ENCODE data around the gene ARHGAP42. TPM values are rescaled to one million over a fixed set of nuclear protein-coding genes. Genes with fewer than 3 reads are reported as not detected.

Gene ARHGAP42
- total and polyA plus RNA-seq, 2 of the 13 experiments (the other 11 are each of a cell fraction or from before 2014, with no cell fraction given), result 2.5 to 4.3 TPM

- no peak for TF ChIP-seq SMAD9 (CRISPR knock-in tag; IDR thresholded peaks at IDR 0.05)
- no peak for TF ChIP-seq KLF6 (CRISPR knock-in tag; IDR thresholded peaks at IDR 0.05)
- TF ChIP-seq FOXO1 (CRISPR knock-in tag; IDR thresholded peaks at IDR 0.05), result no peak
- TF ChIP-seq SNRNP70 (IDR thresholded peaks at IDR 0.05; ENCODE audit: low read depth, low read length), result no peak
These were observed 196.7 kb downstream of the ARHGAP42 start (continued) for GRCh38 chr11:100883830-100884229.

GRCh38 chr11:100887659-100888058 lies 200.6 kb downstream of the ARHGAP42 start:
- no peaks in the 10 kb centered on the region; the same call in 1 of the 2 replicates for H3K9me3 ChIP-seq (ENCODE audit: low read length)
- no TSS peak for BruUV-seq (replicated peaks)
- DNase-seq (ENCODE audit: low spot score) (no peak), ATAC-seq (no peak), FAIRE-seq (no peak)
- no peaks in the 10 kb centered on the region for H3K79me2 ChIP-seq (ENCODE audit: insufficient read depth, low read length)
- no peak overlapping the region for H2AFZ ChIP-seq (ENCODE audit: low read length)
- H3K27me3 ChIP-seq (ENCODE audit: control insufficient read depth in 1 of 2, insufficient read depth in 2 of 2, low read length in 2 of 2), result no peaks in the 10 kb centered on the region
- POLR2A ChIA-PET, result no interaction called here
- H3K27ac ChIP-seq (ENCODE audit: extremely low read length, insufficient read depth, low read length), result no peak overlapping the region
- H3K36me3 ChIP-seq (replicated peaks in 1 of 2; ENCODE audit: control insufficient read depth in 1 of 2, insufficient read depth in 2 of 2, low read length in 2 of 2), result no peaks in the 10 kb centered on the region
- H4K20me1 ChIP-seq (ENCODE audit: insufficient read depth, low read length), result no peaks in the 10 kb centered on the region
- H3K4me3 ChIP-seq (replicated peaks in 1 of 3; ENCODE audit: insufficient read depth in 1 of 3, low read depth in 2 of 3, low read length in 3 of 3), result no peak overlapping the region
- no peak overlapping the region for H3K9ac ChIP-seq (ENCODE audit: insufficient read depth, low read depth, low read length)
- WGBS (ENCODE audit: low lambda C conversion rate), result 18% methylated on average over 1 of the region's 1 CpG
- TF ChIP-seq ZC3H13 (CRISPR knock-in tag; IDR thresholded peaks at IDR 0.05) (no peak), ZNF567 (CRISPR knock-in tag; IDR thresholded peaks at IDR 0.05; ENCODE audit: borderline replicate concordance) (no peak), ZNF569 (CRISPR knock-in tag; IDR thresholded peaks at IDR 0.05; ENCODE audit: borderline replicate concordance) (no peak), ZNF770 (CRISPR knock-in tag; IDR thresholded peaks at IDR 0.05) (no peak), ZUFSP (CRISPR knock-in tag; IDR thresholded peaks at IDR 0.05; ENCODE audit: borderline replicate concordance) (no peak)
- in situ Hi-C loops (cut with HindIII; ENCODE audit: extremely low pct_ligation_motif_present, low pct_unique_long_range_greater_than_20kb) (no loop called here), intact Hi-C loops (cut with micrococcal nuclease; ENCODE audit: unreplicated experiment) (no loop called here)
- H3K4me1 ChIP-seq (ENCODE audit: insufficient read depth, low read length), result no peaks in the 10 kb centered on the region
- CTCF ChIA-PET (ENCODE audit: low intra/inter-chr PET ratio, low total read pairs), result no interaction called here
- H3K4me2 ChIP-seq (ENCODE audit: low read depth, low read length), result no peak overlapping the region

Measured in HepG2 (cell line).